HTERT RPE-1 (cell line): ENCODE results near the gene CLIC4.
"Not testable (repeated sequence)": the region's sequence is repeated elsewhere in the genome, so short reads cannot be mapped to it uniquely, and the experiment has no call there.

Source experiments
- in situ Hi-C: fragments of 300-500 bp; cut with MboI; formaldehyde crosslinking; loops from 4 replicates; pipeline ENCODE4 v1.14.3; 2020; ENCODE audit warnings: low sequenced_read_pairs

CLIC4 gene

DNA sequence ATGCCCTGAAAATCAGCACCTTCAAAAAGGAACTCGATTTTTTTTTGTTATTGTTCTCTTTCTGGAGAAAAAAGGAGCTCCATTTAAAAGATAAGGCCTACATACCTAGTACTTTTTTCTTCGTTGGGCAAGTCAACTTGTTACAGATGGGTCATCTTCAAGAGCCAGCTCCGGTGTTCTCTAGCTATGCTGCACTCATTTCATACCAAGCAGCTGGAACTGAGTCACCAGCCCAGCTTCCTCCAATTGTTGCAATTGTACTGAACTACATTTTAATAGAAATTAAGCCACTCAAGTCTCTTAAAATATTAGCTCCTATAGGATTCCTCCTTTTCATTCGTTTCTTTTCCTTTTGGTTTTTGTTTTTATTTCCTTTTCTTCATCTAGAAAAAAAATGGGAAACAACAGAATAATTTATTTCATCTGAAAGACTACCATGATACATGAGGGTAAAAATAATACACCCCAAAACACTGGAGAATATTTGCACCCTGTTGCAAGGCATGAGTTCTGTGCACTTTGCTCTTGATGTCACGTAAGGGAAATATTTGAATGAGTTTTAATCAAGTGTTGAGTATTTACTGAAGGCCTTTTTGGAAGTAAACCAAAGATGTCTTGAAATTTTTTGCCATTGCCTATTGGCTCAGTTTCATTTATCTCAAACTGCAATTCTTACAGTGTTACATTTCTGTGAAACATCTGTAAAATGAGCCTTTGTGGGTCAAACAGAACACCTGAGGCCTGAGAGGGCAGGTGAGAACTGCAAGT is 60.5 kb downstream of the CLIC4 start:
- in situ Hi-C loops: no loop called here

DNA sequence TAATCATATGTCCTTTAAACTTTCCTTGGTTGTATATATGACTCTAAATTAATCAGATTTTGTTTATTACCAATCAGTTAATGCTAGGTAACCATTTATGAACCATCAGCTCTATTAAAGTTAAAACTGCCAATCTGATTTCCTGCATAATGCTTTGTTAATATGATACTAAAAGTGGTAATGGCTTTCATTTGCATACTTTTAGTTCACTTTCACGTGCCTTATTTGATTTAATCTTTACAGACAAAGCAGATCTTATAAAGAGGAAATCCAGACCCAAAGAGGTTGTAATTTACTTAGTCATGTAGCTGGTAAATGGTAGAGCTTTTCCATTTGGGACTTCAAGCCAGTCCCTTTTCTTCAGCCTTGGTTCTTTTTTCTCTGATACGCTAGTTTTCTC is 61.3 kb downstream of the CLIC4 start:
- in situ Hi-C loops: no loop called here

DNA sequence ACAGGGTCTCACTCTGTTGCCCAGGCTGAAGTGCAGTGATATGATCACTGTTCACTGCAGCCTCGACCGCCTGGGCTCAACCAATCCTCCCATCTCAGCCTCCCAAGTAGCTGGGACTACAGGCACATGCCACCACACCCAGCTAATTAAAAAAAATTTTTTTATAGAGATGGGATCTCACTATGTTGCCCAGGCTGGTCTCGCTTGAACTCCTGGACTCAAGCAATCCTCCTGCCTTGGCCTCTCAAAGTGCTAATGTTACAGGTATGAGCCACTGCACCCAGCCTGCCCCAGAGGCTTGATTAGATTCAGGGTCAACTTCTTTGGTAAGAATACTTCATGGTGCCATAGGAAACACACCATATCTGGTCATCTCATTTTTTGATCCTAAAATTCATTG is 66.2 kb downstream of the CLIC4 start:
- in situ Hi-C loops: not testable (repeated sequence)

DNA sequence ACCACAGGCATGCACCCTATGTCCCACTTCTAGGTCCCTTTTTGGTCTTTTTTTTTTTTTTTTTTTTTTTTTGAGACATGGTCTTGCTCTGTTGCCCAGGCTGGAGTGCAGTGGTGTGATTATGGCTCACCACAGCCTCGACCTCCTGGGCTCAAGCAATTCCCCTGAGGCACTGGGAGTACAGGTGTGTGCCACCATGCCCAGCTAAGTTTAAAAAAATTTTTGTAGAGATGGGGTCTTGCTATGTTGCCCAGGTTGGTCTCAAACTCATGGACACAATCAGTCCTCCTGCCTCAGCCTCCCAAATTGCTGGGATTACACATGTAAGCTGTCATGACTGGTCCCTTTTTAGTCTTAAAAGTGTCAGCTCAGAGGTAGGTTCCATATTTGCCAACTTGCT is 75.0 kb downstream of the CLIC4 start:
- in situ Hi-C loops: not testable (repeated sequence)

DNA sequence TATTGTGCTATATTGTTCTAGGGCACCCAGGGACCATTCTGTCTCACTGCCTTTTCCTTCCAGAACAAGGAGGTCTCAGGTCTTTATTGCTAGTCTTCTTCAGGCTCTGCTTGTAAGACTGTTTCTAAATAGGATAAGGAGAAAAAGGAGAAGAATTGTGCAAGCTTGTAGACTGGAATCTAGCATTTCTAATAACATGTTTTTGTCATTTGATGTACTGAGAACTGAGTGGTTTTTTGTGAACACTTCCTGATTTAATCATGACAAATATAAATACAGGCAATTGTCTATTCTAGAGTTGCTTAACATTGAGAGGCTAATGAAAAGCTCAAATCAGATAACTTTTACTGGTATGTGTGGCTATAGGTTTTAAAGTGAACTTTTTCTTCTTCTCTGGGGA is 77.6 kb downstream of the CLIC4 start:
- in situ Hi-C loops: no loop called here

DNA sequence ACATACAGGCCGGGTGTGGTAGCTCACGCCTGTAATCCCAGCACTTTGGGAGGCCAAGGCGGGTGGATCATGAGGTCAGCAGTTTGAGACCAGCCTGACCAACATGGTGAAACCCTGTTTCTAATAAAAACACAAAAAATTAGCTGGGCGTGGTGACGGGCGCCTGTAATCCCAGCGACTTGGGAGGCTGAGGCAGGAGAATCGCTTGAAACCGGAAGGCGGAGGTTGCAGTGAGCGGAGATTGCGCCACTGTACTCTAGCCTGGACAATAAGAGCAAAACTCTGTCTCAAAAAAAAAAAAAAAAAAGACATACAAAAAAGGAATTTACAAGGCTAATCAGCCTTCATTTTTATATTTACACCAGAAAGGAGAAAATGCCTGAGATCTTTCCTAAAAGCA is 78.2 kb downstream of the CLIC4 start:
- in situ Hi-C loops: not testable (repeated sequence)

DNA sequence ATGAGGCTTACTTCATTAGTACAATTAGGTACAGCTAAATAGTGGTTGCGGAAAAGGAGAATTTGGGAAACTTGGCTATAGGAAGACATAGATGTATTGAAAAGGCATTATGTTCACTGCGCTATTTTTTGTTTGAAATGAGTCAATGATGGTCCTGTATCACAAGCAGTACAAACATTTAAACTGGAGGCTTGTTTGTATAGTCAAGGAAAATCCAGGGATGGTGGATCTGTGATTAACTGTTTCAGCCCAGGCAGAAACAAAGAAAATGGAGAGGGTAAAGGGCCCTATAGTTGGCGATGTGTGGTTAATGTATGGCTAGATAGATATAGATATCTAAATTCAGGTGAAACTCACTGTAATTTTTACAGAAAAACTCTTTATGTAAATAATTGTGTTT is 79.9 kb downstream of the CLIC4 start:
- in situ Hi-C loops: no loop called here

DNA sequence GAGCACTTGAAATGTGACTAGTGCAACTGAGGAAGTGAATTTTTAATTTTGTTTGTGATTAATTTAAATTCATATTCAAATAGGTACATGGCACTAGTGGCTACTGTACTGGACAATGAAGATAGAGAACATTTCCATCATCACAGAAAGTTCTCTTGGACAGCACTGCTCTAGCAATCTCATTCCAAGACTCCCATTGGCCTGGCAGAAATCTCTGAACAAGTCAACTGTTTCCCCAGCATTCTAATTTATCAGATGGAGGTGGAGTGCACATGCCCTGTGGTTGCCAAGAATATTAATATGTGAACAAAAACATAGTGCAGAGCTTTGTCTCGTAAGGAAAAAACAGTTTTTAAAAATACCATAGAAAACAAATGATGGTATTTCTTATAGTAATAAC is 81.3 kb downstream of the CLIC4 start:
- in situ Hi-C loops: no loop called here

DNA sequence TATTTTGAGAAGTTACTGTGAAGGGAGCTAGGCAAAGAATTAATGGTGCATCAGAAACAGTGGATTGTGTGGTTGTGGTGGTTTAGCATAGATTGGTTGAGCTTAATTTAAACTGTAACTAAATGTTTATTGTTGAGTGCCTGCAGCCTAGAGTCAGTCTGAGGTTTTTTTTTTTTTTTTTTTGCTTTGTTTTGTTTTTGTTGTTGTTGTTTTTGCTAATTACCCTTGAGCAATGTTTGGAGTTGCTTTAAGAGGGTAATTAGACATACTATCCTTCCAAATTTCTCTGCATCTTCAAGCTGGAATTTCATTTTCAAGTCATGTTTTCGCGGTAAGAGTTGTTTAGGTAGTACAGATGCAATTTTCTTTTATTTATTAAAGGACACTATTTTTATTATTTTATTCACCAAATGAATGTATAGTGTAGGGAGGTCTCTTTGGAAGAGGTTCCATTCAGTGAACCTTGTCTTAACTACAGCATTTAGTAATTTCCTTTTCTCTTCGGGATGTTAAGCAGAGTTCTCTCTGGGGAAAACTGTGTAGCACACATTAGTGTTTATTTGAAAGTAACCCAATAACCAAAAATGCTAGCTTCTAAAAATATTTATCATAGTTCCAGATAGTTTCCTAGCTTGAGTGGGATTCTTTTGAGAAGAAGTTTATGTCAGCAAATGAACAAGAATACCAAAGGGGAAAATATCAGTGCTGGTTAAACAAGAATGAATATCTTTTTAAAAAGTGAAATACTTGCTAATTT is 82.3 kb downstream of the CLIC4 start:
- in situ Hi-C loops: no loop called here

DNA sequence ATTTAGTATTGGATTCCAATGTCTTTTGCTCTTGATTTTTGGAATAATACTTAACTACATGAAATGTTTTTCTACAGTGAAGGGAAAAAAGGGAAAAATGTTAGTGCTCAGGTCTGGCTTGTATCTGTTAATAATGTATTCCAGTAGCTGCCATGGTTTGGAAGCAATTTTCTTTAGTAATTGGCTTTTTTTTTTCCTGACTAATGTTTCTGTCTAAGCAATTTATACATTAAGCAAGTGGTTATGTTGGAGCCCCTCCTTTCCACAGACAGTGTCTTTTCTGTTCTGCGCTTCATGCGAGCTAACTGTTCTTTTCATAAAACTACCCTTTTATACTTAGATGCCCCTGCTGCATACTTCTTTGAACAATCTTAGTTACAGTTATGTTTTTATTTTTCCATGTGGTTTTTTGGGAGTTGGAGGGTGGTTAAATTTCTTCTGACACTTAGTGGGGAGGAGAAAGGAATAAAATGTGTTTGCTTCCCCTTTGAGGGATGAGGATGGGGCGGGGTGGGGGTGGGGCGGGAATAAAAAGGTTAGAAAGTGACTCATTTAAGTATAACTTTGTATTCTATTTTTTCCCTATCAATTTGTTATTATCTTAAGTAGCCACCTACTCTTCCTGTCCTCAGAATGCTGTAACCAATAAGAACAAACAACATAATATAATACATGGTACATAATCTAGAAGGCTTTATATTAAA is 83.1 kb downstream of the CLIC4 start:
- in situ Hi-C loops: no loop called here

DNA sequence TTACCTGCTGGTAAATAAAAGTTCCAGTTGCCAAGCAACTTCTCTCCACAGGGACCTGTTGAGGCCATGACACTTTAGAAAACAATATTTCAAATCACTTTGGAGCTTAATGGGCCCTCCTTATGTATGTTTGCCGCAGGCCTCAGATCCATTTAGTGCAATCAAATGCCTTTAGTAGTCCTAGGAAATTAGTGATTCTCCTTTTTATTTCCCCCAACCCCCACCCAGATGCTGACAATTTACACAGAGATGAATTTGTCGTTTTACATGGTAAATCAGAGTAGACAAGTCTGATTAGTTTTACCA is 83.6 kb downstream of the CLIC4 start:
- in situ Hi-C loops: no loop called here

DNA sequence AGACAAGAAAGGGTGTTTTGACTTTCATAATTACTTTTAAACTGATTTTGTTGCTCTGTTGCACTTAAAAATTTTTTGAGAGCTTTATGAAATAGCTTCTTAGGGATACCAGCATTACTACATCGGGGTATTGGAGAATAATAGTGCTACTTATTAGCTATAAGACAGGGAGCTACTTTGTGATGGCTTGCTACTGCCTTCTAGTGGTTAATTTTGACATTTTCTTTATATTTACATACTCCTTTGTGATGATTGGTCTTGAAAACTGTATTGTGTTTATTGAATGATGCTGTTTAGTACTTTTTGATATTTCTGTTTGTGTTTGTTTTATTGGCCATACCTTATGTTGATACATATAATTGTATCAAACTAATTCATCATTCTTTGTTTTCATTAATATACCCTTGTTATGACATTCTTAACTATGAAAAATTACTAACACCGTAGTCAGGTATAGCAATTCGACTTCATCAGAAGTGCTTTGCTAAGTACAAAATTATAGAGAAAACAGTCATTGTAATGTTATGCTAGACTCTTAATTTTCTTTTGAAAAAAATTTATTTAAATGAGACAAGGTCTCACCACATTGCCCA is 85.5 kb downstream of the CLIC4 start:
- in situ Hi-C loops: no loop called here

DNA sequence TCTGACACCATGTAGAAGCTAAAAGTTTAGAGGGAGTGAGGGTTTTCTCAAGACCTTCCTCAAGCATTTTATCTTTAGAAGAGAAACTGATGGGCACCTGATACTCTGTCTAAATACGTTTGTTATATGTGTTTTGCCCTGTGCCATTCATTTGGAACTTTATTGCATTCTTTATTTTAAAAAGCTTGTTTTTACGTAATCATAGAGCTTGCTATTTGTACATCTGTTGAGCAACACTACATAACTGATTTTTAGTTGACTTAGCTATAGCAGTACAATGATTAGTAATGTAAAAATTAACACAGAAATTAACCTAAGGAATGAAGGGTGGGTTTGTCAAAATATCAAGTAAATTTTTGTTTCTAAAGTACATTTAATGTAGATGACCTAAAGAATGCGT is 96.3 kb downstream of the CLIC4 start:
- in situ Hi-C loops: no loop called here

DNA sequence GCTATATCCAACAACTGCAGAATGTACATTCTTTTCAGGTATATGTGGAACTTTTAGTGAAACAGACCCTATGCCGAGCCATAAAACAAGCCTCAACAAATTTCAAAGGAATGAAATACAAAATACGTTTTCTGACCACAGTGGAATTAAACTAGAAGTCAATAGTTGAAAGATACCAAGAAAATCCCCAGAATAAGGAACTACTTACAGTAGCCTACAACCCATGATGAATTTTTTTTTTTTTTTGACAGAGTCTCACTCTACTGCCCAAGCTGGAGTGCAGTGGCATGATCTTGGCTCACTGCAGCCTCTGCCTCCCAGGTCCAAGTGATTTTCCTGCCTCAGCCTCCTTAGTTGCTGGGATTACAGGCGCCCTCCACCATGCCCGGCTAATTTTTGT is 101.4 kb downstream of the CLIC4 start:
- in situ Hi-C loops: no loop called here

DNA sequence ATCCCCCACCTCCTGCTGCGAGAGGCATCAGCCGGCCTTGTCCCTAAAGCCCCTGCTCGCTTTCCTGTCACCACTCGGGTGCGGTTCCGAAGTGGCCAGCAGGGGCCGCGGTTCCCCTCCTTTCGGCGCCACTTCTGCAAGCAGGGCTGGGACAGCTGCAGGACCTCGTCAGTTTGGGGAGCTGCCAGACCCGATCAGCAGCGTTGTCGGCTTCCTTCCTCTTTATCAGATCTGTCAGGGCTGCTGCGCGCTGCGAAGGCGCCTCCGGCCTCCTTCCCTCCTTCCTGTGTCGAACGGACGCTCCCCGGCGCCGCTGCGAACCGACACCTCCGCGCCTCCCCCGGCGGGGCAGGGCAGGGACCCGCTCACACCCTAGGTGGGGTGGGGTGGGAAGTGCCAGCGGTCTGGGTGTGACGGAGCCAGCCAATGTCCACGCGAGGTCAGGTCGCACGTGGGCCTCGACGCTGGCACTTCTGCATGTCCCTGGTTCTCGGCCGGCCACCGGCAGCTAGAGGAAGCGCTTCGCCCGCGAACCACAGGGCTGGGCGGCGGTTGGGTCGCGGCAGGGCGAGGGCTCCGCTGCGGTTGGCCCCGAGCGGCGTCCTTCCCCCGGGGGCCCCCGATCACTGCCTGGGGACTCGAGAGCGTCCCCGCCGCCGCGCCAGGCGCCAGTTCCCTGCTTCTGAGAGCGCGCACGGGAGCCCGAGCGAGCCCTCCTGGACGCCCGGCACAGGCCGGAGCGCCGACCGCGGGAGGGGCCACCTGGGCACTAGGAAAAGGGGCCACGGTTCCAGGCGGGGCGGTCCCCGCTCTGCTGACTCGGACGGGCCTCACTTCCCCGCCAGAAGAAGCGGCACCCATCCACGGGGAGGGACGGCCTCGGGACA is 103.0 kb downstream of the CLIC4 start:
- in situ Hi-C loops: no loop called here

DNA sequence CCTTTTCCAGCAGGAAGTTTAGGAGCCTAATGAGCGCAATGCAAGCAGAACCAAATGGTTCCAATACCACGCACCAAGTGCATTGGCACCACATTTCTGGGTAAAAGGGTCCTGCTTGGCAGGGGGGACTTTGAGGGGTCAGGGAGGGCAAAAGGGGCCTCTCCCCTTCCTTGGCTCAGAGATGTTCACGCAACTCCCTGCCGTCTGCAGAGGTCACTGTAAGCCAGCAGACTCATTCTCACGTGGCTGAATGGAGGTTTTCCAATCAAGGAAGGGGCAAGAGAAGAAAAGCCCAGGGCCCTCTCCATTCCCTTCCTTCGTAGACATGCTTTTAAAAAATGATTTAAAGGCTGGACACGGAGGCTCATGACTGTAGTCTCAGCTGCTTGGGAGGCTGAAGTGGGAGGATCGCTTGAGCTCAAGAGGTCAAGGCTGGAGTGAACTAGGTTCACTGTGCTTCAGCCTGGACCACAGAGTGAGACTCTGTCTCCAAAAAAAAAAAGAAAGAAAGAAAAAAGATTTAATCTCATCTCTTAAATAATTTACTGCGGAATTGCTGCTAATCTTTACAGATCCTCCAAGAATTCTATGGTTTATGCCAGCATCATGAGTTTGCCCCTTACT is 104.5 kb downstream of the CLIC4 start:
- in situ Hi-C loops: no loop called here

DNA sequence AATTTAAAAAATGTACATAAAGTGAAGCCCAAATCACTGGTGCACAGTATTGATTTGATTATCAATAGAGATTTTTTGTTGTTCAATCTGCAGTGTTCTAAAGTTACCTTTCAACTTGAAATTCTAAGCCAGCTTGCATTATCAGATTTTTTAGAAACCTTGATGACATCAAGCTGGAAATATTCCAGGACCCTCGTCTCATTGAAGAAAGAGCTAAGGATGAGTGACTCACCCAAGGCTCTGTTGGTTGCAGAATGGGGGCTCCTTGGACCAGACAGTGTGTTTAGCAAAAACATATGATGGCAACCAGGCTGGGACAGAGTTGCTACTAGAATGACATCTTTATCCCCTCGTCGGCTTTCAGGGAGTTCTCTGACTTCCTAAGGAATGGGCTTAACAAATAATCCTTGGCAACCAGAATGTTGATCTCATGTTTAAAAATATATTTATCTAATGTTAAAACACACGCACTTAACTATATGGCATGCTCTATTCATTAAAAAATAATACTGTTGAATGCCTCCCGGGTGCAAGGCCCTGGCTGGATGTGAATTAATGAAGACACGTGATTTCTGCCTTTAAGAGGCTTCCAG is 105.2 kb downstream of the CLIC4 start:
- in situ Hi-C loops: no loop called here

DNA sequence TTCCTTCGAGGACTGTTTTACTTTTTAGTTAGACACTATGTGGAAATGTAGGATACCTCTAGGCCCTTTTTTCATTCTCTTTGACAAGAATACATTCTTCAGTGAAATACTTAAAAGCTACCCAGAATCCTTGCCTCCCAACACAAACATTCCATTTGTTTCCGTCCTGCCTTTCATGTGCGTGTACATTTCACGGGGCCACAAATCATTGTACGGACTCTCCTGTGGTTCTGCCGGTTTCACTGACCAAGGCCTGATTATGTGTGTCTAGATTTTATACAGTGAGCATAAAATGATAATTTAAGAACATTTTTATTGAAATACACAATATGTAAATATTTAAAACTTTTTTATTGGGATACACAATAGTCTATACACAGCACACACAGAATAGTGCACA is 108.4 kb downstream of the CLIC4 start:
- in situ Hi-C loops: no loop called here

DNA sequence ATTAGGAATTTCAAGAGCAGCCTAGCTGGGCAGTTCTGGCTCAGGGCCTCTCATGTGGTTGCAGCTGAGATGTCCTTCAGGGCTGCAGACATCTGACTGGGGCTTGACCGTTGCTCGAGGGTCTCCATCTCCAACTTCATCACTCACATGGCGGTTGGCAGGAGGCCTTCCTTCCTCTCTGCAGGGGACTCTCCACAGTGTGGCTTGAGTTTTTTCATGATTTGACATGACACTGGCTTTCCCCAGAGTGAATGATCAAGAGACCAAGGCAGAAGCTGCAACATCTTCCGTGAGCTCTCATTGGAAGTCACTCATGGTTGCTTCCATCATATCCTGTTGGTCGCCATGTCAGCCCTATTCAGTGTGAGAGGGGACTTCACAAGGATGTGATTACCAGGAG is 110.2 kb downstream of the CLIC4 start:
- in situ Hi-C loops: no loop called here
